Astrocyte (in vitro differentiated cells and primary cell): Measurements from ENCODE around the gene RNF152.

Source experiments
- EZH2 ChIP-seq: IDR thresholded peaks from 2 replicates; pipeline ENCODE4 v1.6.1; 2012; ENCODE audit warnings: mild to moderate bottlenecking, low read length, inconsistent platforms; ENCODE audit not compliant: insufficient read depth
- TF ChIP-seq, protein P1 (sequence below): IDR thresholded peaks from 2 replicates; pipeline ENCODE4 v1.5.1; 2011; ENCODE audit warnings: low read depth, mild to moderate bottlenecking, inconsistent platforms, low read length, moderate library complexity; ENCODE audit not compliant: insufficient read depth

DNA sequence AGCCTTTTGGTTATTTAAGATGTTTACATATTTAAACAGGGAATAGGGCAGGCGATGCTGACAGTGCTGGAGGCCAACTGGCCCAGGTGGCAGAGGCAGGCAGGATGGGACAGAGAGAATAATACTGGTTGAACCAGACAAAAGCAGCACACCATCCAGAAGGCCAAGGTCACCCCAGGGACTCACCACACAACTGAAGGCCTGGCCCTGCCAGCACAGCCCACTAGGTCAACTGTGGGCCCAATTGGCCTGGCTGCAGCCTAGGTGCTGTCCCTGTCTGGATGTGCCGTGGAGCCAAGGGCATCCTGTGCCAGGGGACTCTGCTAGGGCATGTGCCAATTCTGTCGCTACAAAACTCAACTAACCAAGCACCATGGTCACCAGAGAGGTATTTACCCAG is 69.2 kb downstream of the RNF152 start:
- TF ChIP-seq, protein P1, sequence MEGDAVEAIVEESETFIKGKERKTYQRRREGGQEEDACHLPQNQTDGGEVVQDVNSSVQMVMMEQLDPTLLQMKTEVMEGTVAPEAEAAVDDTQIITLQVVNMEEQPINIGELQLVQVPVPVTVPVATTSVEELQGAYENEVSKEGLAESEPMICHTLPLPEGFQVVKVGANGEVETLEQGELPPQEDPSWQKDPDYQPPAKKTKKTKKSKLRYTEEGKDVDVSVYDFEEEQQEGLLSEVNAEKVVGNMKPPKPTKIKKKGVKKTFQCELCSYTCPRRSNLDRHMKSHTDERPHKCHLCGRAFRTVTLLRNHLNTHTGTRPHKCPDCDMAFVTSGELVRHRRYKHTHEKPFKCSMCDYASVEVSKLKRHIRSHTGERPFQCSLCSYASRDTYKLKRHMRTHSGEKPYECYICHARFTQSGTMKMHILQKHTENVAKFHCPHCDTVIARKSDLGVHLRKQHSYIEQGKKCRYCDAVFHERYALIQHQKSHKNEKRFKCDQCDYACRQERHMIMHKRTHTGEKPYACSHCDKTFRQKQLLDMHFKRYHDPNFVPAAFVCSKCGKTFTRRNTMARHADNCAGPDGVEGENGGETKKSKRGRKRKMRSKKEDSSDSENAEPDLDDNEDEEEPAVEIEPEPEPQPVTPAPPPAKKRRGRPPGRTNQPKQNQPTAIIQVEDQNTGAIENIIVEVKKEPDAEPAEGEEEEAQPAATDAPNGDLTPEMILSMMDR: no peak
- TF ChIP-seq EZH2: no peak
